Lower lobe of right lung (tissue), 2 donors: Measurements from ENCODE around the gene SEC24B. TPM values are rescaled to one million over a fixed set of nuclear protein-coding genes. Genes with fewer than 3 reads are reported as not detected.
A peak's percentile ranks its signal among the peaks of the same experiment; 100 is the strongest.

Source experiments
- ATAC-seq, 2 donors: fragments of 200-7000 bp; cut with Tn5 transposase; one replicate each; pipeline ENCODE4 v1.9.1; 2020 to 2022; ENCODE audit warnings: mild to moderate bottlenecking in 2 of 2, moderate library complexity in 2 of 2
- DNase-seq: peaks from one replicate; pipeline ENCODE4 v3.0.0-alpha.2; 2020
- H3K27ac ChIP-seq: fragments of 200-600 bp; one replicate; pipeline ENCODE4 v1.8.0; 2022
- H3K27me3 ChIP-seq: fragments of 200-600 bp; one replicate; pipeline ENCODE4 v1.8.0; 2022; ENCODE audit warnings: low read depth
- H3K36me3 ChIP-seq: fragments of 200-600 bp; one replicate; pipeline ENCODE4 v1.8.0; 2022; ENCODE audit warnings: mild to moderate bottlenecking
- H3K4me1 ChIP-seq: fragments of 200-600 bp; one replicate; pipeline ENCODE4 v1.8.0; 2022
- H3K4me3 ChIP-seq: fragments of 200-600 bp; one replicate; pipeline ENCODE4 v1.8.0; 2022; ENCODE audit warnings: mild to moderate bottlenecking
- H3K9me3 ChIP-seq: fragments of 200-600 bp; one replicate; pipeline ENCODE4 v1.8.0; 2022
- CTCF ChIP-seq: fragments of 200-600 bp; IDR thresholded peaks from one replicate; pipeline ENCODE4 v1.8.0; 2022; ENCODE audit warnings: antibody characterized with exemption, mild to moderate bottlenecking
- intact Hi-C: fragments of 100-400 bp; cut with DNase I; formaldehyde crosslinking; loops from one replicate; pipeline ENCODE4 v1.11.0; 2022
- total RNA-seq: library from RNA; stranded (reverse); fragmentation: NEBNext Ultra II Directional; extraction: Animal tissue kit (Norgen Biotek cat#: 25700); gene quantifications from one replicate; pipeline ENCODE4 v1.2.1, GENCODE V29; 2021
- donor health status: DM: no; HTN: yes; CAD: no; lungs with severe emphysema.

Gene SEC24B
- total RNA-seq, 1 donor from 2014 or later: 35.0 TPM

- H3K36me3 ChIP-seq: no peaks in the 10 kb centered on the region
- no peak for TF ChIP-seq CTCF
- DNase-seq: no peak
Observed at GRCh38 chr4:109419679-109420078, 13.9 kb upstream of the SEC24B start.

GRCh38 chr4:109424093-109424841, 9.3 kb upstream of the SEC24B start:
- Histone ChIP-seq H3K4me3 (no peak overlapping the region), H3K4me1 (no peaks in the 10 kb centered on the region), H3K27ac (no peak overlapping the region), H3K27me3 (no peaks in the 10 kb centered on the region), H3K36me3 (no peaks in the 10 kb centered on the region), H3K9me3 (no peaks in the 10 kb centered on the region)
- TF ChIP-seq CTCF: no peak
- intact Hi-C loops: loop anchor here (10.0 kb wide), 2 partner anchors 401 to 561 kb away; partner anchors contain the start of gene RRH
- no peak for ATAC-seq
- no peak for DNase-seq

More at GRCh38 chr4:109419679-109420078, 13.9 kb upstream of the SEC24B start:
- peak in 1 of 2 donors; percentile 21 for ATAC-seq
- intact Hi-C loops: loop anchor here (10.0 kb wide), 2 partner anchors 405 to 565 kb away; partner anchors contain the start of gene RRH
- H3K4me1 ChIP-seq: no peaks in the 10 kb centered on the region
- no peaks in the 10 kb centered on the region for H3K9me3 ChIP-seq
- no peaks in the 10 kb centered on the region for H3K27me3 ChIP-seq
- H3K4me3 ChIP-seq: no peak overlapping the region
- H3K27ac ChIP-seq: no peak overlapping the region

- DNase-seq (no peak), ATAC-seq (no peak)
- H3K4me3 ChIP-seq: no peak overlapping the region
- H3K27ac ChIP-seq: no peak overlapping the region
- H3K9me3 ChIP-seq: no peaks in the 10 kb centered on the region
- no peaks in the 10 kb centered on the region for H3K27me3 ChIP-seq
- peaks cover 3% of the 10 kb centered on the region for H3K36me3 ChIP-seq
- TF ChIP-seq CTCF: no peak
- intact Hi-C loops: loop anchor here (10.0 kb wide), 2 partner anchors 399 to 559 kb away; partner anchors contain the start of gene RRH
- H3K4me1 ChIP-seq: no peaks in the 10 kb centered on the region
Observed at GRCh38 chr4:109425405-109425804, 8.2 kb upstream of the SEC24B start.

GRCh38 chr4:109429545-109429944, 4.1 kb upstream of the SEC24B start:
- no peaks in the 10 kb centered on the region for H3K27me3 ChIP-seq
- intact Hi-C loops: loop anchor here (10.0 kb wide), 2 partner anchors 395 to 555 kb away; partner anchors contain the start of gene RRH
- DNase-seq: no peak
- ATAC-seq: no peak
- no peak overlapping the region for H3K27ac ChIP-seq
- peaks cover 9% of the 10 kb centered on the region for H3K36me3 ChIP-seq
- TF ChIP-seq CTCF: no peak
- no peaks in the 10 kb centered on the region for H3K9me3 ChIP-seq
- no peak overlapping the region for H3K4me3 ChIP-seq
- peaks cover 9% of the 10 kb centered on the region for H3K4me1 ChIP-seq

- intact Hi-C loops: no loop called here
Observed at GRCh38 chr4:109432203-109432602, 1.4 kb upstream of the SEC24B start.

More at GRCh38 chr4:109432203-109432602, 1.4 kb upstream of the SEC24B start:
- Histone ChIP-seq H3K27ac (peak overlapping the region; percentile 94), H3K27me3 (no peaks in the 10 kb centered on the region), H3K9me3 (no peaks in the 10 kb centered on the region), H3K4me1 (peaks cover 33% of the 10 kb centered on the region), H3K4me3 (no peak overlapping the region), H3K36me3 (peaks cover 9% of the 10 kb centered on the region)
- DNase-seq (no peak), ATAC-seq (no peak)
- no peak for TF ChIP-seq CTCF
